Keratinocyte (primary cell): ENCODE measurements around the gene OR51V1. TPM values are rescaled to one million over a fixed set of nuclear protein-coding genes. Genes with fewer than 3 reads are reported as not detected.
"Not testable (repeated sequence)": the region's sequence is repeated elsewhere in the genome, so short reads cannot be mapped to it uniquely, and the experiment has no call there.

Experiments used
- DNase-seq: peaks from one replicate; pipeline ENCODE4 v3.0.0-alpha.2; 2011; ENCODE audit warnings: low read depth, missing footprints, low spot score
- FAIRE-seq: peaks from 2 replicates; lab custom pipeline; 2011; peaks lifted over from hg19 to GRCh38; lab: Jason Lieb, UNC
- H2AFZ ChIP-seq: 2 replicates; pipeline ENCODE4 v1.6.0; 2012; ENCODE audit warnings: low read length, control low read depth, inconsistent platforms; ENCODE audit not compliant: control insufficient read depth
- H3K27ac ChIP-seq: 2 replicates; pipeline ENCODE4 v1.5.1; 2011; ENCODE audit warnings: low read length; ENCODE audit not compliant: control insufficient read depth, insufficient read depth
- H3K27me3 ChIP-seq: 3 replicates; pipeline ENCODE4 v1.6.0; 2011; ENCODE audit warnings: low read length; ENCODE audit not compliant: control insufficient read depth, insufficient read depth; ENCODE audit errors: extremely low read depth
- H3K36me3 ChIP-seq, 2 experiments: 2 replicates in 1 of 2; 3 replicates in 1 of 2; pipeline ENCODE4 v1.5.1; 2011; ENCODE audit warnings: low read length in 2 of 2, mild to moderate bottlenecking in 1 of 2; ENCODE audit not compliant: control insufficient read depth in 2 of 2, insufficient read depth in 2 of 2; ENCODE audit errors: extremely low read depth in 1 of 2
- H3K4me1 ChIP-seq: 3 replicates; pipeline ENCODE4 v1.5.1; 2011; ENCODE audit warnings: low read length; ENCODE audit not compliant: control insufficient read depth, insufficient read depth; ENCODE audit errors: extremely low read depth
- H3K4me2 ChIP-seq: 3 replicates; pipeline ENCODE4 v1.6.0; 2011; ENCODE audit warnings: low read depth, low read length; ENCODE audit not compliant: control insufficient read depth, insufficient read depth; ENCODE audit errors: extremely low read depth
- H3K4me3 ChIP-seq, 3 experiments: fragments of 200-600 bp in 1 of 3; sonication (generic) in 1 of 3; 2 replicates in 2 of 3; 3 replicates in 1 of 3; pipeline ENCODE4 v1.5.1; 2011 to 2016; ENCODE audit warnings: low read length in 3 of 3, mild to moderate bottlenecking in 3 of 3, control low read depth in 2 of 3, inconsistent platforms in 1 of 3, low read depth in 1 of 3, mixed read lengths in 1 of 3, mixed run types in 1 of 3, moderate library complexity in 1 of 3; ENCODE audit not compliant: control insufficient read depth in 2 of 3, insufficient read depth in 2 of 3; ENCODE audit errors: extremely low read depth in 1 of 3
- H3K79me2 ChIP-seq: 2 replicates; pipeline ENCODE4 v1.6.0; 2012; ENCODE audit warnings: low read length; ENCODE audit not compliant: control insufficient read depth, insufficient read depth
- H3K9ac ChIP-seq: 3 replicates; pipeline ENCODE4 v1.6.0; 2011; ENCODE audit warnings: low read length; ENCODE audit not compliant: control insufficient read depth, insufficient read depth; ENCODE audit errors: extremely low read depth
- H3K9me1 ChIP-seq: 3 replicates; pipeline ENCODE4 v1.6.0; 2011; ENCODE audit warnings: low read length; ENCODE audit not compliant: control insufficient read depth, insufficient read depth; ENCODE audit errors: extremely low read depth
- H3K9me3 ChIP-seq: 2 replicates; pipeline ENCODE4 v1.5.1; 2012; ENCODE audit warnings: low read depth, low read length; ENCODE audit not compliant: control insufficient read depth
- H4K20me1 ChIP-seq: 3 replicates; pipeline ENCODE4 v1.6.0; 2011; ENCODE audit warnings: low read length; ENCODE audit not compliant: control insufficient read depth, insufficient read depth; ENCODE audit errors: extremely low read depth
- EZH2 ChIP-seq: IDR thresholded peaks from one replicate; pipeline ENCODE4 v1.6.1; 2012; ENCODE audit warnings: inconsistent platforms, mild to moderate bottlenecking, low read length, moderate library complexity
- dilution Hi-C: fragments of 300-500 bp; cut with MboI; formaldehyde crosslinking; loops from one replicate; pipeline ENCODE4 v1.7.0; 2020; ENCODE audit warnings: low sequenced_read_pairs; ENCODE audit not compliant: extremely low pct_ligation_motif_present
- polyA minus RNA-seq, 3 experiments: library from RNA; depleted of rRNA, polyadenylated mRNA; stranded (reverse); fragments of >200 nt; gene quantifications; 1 replicate in 1 of 3; 2 replicates in 1 of 3; 3 replicates in 1 of 3; pipeline ENCODE4 v1.2.3, GENCODE V29; 2011
- polyA plus RNA-seq, 5 experiments: library from polyadenylated mRNA; depleted of rRNA in 3 of 5; stranded (reverse) in 3 of 5; stranded (forward) in 1 of 5; unstranded in 1 of 5; fragments of >200 nt; gene quantifications; 1 replicate in 1 of 5; 2 replicates in 3 of 5; 3 replicates in 1 of 5; pipeline versions ENCODE4 v1.2.1 to v1.2.3, GENCODE V29; 2011 to 2012; ENCODE audit warnings: missing spikeins in 2 of 5, low read depth in 1 of 5, low replicate concordance in 1 of 5
- TF ChIP-seq, protein P1 (sequence below), 3 experiments: IDR thresholded peaks in 1 of 3; conservative IDR thresholded peaks in 1 of 3; optimal IDR thresholded peaks in 1 of 3; 2 replicates in 2 of 3; 3 replicates in 1 of 3; pipeline versions ENCODE3 to v1.5.1; 2011; ENCODE audit warnings: low read length in 3 of 3, mild to moderate bottlenecking in 3 of 3, moderate library complexity in 2 of 3, control low read depth in 1 of 3, inconsistent platforms in 1 of 3; ENCODE audit not compliant: insufficient read depth in 2 of 3; ENCODE audit errors: extremely low read depth in 1 of 3

The OR51V1 gene
- polyA plus RNA-seq (not detected in 3 replicates), polyA minus RNA-seq (not detected in 3 replicates)
- not detected for polyA plus RNA-seq (2011; ENCODE audit: low read depth)
- not detected in 2 replicates for polyA plus RNA-seq (2011; cell fraction: cytosol; rRNA removed)
- polyA plus RNA-seq (2011; cell fraction: nucleus; rRNA removed), result not detected in 2 replicates
- not detected in 2 replicates for polyA plus RNA-seq (2012; ENCODE audit: low replicate concordance)
- polyA minus RNA-seq (2011; cell fraction: cytosol; rRNA and poly(A)+ RNA removed), result not detected
- not detected in 2 replicates for polyA minus RNA-seq (2011; cell fraction: nucleus; rRNA and poly(A)+ RNA removed)

DNA sequence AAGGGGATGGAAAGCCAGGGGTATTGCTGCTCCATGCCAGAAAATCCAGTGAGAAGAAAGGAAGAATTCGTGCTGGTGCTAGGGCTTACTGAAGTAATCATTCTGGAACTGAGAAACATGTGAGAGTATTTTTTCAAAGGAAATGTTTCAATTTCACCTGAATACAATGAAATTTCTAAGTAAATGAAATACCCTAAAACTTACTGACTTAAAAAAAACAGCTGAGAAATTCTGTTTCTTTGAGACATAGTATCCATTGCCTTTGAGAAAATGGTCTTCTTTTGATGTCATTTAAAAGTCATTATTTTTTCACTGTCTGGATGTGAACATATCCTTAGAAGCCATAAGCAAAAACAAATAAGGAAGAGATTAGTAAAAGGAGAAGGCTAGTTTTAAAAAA, at the start of gene OR51V1:
OR51V1 (minus strand) TSS at position 101 of the 400 bp plus-strand sequence; CDS start at position 101, 0 bp downstream.
- no peaks in the 10 kb centered on the region for H3K9me1 ChIP-seq
- no peaks in the 10 kb centered on the region for H4K20me1 ChIP-seq

GRCh38 chr11:5249807-5250396, 49.4 kb upstream of the OR51V1 start, which contains the start of gene HBG1:
HBG1 (minus strand) TSS chr11:5249857; CDS start chr11:5249804, 53 bp downstream.
- FAIRE-seq, H3K9me3 ChIP-seq, H4K20me1 ChIP-seq, H3K27me3 ChIP-seq, H3K9me1 ChIP-seq, dilution Hi-C loops, H3K36me3 ChIP-seq, H3K4me2 ChIP-seq, H3K27ac ChIP-seq, H3K4me3 ChIP-seq, H3K4me1 ChIP-seq, H2AFZ ChIP-seq, H3K9ac ChIP-seq, DNase-seq, H3K79me2 ChIP-seq: not testable (repeated sequence)

More for the DNA sequence above, at the start of gene OR51V1:
- Histone ChIP-seq H3K9ac (no peak within 1 kb of the TSS), H3K79me2 (no peaks in the 10 kb centered on the region), H2AFZ (no peak within 1 kb of the TSS), H3K4me2 (no peak within 1 kb of the TSS), H3K27ac (no peak within 1 kb of the TSS), H3K9me3 (no peaks in the 10 kb centered on the region), H3K4me3 (no peak within 1 kb of the TSS), H3K36me3 (no peaks in the 10 kb centered on the region), H3K27me3 (no peaks in the 10 kb centered on the region), H3K4me1 (no peaks in the 10 kb centered on the region)
- TF ChIP-seq, protein P1, sequence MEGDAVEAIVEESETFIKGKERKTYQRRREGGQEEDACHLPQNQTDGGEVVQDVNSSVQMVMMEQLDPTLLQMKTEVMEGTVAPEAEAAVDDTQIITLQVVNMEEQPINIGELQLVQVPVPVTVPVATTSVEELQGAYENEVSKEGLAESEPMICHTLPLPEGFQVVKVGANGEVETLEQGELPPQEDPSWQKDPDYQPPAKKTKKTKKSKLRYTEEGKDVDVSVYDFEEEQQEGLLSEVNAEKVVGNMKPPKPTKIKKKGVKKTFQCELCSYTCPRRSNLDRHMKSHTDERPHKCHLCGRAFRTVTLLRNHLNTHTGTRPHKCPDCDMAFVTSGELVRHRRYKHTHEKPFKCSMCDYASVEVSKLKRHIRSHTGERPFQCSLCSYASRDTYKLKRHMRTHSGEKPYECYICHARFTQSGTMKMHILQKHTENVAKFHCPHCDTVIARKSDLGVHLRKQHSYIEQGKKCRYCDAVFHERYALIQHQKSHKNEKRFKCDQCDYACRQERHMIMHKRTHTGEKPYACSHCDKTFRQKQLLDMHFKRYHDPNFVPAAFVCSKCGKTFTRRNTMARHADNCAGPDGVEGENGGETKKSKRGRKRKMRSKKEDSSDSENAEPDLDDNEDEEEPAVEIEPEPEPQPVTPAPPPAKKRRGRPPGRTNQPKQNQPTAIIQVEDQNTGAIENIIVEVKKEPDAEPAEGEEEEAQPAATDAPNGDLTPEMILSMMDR (optimal IDR thresholded peaks at IDR 0.05 in 1 of 3, IDR thresholded peaks at IDR 0.05 in 1 of 3, conservative IDR thresholded peaks at IDR 0.05 in 1 of 3; ENCODE audit: extremely low read depth in 1 of 3, insufficient read depth in 2 of 3, low read length in 3 of 3), result no peak
- TF ChIP-seq EZH2, result no peak
- FAIRE-seq (no peak), DNase-seq (no peak)
- dilution Hi-C loops, result no loop called here

DNA sequence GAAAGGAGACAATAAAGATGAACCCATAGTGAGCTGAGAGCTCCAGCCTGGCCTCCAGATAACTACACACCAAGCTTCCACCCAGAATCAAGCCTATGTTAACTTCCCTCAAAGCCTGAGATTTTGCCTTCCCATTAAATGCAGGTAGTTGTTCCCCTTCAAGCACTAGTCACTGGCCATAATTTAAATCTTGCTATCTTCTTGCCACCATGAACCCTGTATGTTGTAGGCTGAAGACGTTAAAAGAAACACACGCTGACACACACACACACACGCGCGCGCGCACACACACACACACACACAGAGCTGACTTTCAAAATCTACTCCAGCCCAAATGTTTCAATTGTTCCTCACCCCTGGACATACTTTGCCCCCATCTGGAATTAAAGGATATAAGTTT, 48.0 kb upstream of the OR51V1 start:
- H2AFZ ChIP-seq, H3K36me3 ChIP-seq, FAIRE-seq, H3K9ac ChIP-seq, H3K4me1 ChIP-seq, H3K4me3 ChIP-seq, H3K9me3 ChIP-seq, dilution Hi-C loops, H3K27me3 ChIP-seq, H3K9me1 ChIP-seq, DNase-seq, H3K4me2 ChIP-seq, H3K27ac ChIP-seq, H4K20me1 ChIP-seq, H3K79me2 ChIP-seq: not testable (repeated sequence)
